HCT116 (cell line): ENCODE measurements around the gene METTL25B.

Experiments used
- POLR2AphosphoS5 ChIP-seq: IDR thresholded peaks from 2 replicates; pipeline ENCODE4 v1.6.1; 2011; ENCODE audit warnings: mild to moderate bottlenecking, low read depth, low read length, moderate library complexity
- TF ChIP-seq, protein P1 (sequence below), 3 experiments: fragments of 200-600 bp in 1 of 3; sonication (generic) in 1 of 3; IDR thresholded peaks in 2 of 3; conservative IDR thresholded peaks in 1 of 3; 2 replicates each; pipeline ENCODE4 v1.5.1; 2012 to 2017; ENCODE audit warnings: low read depth in 2 of 3, low read length in 2 of 3, antibody characterized with exemption in 1 of 3, borderline replicate concordance in 1 of 3, control low read depth in 1 of 3, mild to moderate bottlenecking in 1 of 3, mixed read lengths in 1 of 3, mixed run types in 1 of 3, moderate library complexity in 1 of 3; ENCODE audit not compliant: insufficient read depth in 1 of 3
- TF ChIP-seq, protein P2 (sequence below): IDR thresholded peaks from 2 replicates; pipeline ENCODE4 v1.6.1; 2012
- TF ChIP-seq, protein P3 (sequence below): IDR thresholded peaks from 2 replicates; pipeline ENCODE4 v1.6.1; 2012; ENCODE audit warnings: low read depth
- TF ChIP-seq, protein P4 (sequence below): IDR thresholded peaks from 2 replicates; pipeline ENCODE4 v1.6.1; 2011; ENCODE audit warnings: mild to moderate bottlenecking, low read length, moderate library complexity; ENCODE audit not compliant: insufficient replicate concordance; ENCODE audit errors: extremely low read depth
- TF ChIP-seq, protein P5 (sequence below): IDR thresholded peaks from 2 replicates; pipeline ENCODE4 v1.6.1; 2012

DNA sequence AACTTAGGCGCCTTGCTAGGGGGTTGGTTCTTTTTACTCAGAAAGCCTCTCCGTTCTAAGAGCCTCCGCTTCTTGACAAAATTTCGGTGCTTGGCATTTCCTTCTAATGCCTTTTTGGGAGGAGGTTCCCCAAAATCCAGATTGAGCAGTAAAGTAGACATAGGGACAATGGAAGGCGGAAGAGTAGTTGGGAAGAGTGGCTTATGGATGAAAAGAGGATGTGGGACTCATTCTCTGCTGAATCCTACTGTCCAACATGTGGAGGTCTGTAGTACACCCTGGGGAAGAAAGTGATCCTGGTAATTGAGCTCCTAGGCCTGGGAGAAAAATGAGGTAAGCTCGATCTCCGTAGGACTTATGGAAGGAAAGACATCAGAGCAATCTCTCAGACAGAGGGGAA, 777 bp upstream of the METTL25B start:
- no peak for TF ChIP-seq POLR2AphosphoS5
- TF ChIP-seq, protein P1, sequence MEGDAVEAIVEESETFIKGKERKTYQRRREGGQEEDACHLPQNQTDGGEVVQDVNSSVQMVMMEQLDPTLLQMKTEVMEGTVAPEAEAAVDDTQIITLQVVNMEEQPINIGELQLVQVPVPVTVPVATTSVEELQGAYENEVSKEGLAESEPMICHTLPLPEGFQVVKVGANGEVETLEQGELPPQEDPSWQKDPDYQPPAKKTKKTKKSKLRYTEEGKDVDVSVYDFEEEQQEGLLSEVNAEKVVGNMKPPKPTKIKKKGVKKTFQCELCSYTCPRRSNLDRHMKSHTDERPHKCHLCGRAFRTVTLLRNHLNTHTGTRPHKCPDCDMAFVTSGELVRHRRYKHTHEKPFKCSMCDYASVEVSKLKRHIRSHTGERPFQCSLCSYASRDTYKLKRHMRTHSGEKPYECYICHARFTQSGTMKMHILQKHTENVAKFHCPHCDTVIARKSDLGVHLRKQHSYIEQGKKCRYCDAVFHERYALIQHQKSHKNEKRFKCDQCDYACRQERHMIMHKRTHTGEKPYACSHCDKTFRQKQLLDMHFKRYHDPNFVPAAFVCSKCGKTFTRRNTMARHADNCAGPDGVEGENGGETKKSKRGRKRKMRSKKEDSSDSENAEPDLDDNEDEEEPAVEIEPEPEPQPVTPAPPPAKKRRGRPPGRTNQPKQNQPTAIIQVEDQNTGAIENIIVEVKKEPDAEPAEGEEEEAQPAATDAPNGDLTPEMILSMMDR (IDR thresholded peaks at IDR 0.05 in 2 of 3, conservative IDR thresholded peaks at IDR 0.05 in 1 of 3; ENCODE audit: borderline replicate concordance in 1 of 3, insufficient read depth in 1 of 3, low read depth in 2 of 3, low read length in 2 of 3), result no peak
- TF ChIP-seq, protein P2, sequence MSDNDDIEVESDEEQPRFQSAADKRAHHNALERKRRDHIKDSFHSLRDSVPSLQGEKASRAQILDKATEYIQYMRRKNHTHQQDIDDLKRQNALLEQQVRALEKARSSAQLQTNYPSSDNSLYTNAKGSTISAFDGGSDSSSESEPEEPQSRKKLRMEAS, result no peak
- TF ChIP-seq, protein P3, sequence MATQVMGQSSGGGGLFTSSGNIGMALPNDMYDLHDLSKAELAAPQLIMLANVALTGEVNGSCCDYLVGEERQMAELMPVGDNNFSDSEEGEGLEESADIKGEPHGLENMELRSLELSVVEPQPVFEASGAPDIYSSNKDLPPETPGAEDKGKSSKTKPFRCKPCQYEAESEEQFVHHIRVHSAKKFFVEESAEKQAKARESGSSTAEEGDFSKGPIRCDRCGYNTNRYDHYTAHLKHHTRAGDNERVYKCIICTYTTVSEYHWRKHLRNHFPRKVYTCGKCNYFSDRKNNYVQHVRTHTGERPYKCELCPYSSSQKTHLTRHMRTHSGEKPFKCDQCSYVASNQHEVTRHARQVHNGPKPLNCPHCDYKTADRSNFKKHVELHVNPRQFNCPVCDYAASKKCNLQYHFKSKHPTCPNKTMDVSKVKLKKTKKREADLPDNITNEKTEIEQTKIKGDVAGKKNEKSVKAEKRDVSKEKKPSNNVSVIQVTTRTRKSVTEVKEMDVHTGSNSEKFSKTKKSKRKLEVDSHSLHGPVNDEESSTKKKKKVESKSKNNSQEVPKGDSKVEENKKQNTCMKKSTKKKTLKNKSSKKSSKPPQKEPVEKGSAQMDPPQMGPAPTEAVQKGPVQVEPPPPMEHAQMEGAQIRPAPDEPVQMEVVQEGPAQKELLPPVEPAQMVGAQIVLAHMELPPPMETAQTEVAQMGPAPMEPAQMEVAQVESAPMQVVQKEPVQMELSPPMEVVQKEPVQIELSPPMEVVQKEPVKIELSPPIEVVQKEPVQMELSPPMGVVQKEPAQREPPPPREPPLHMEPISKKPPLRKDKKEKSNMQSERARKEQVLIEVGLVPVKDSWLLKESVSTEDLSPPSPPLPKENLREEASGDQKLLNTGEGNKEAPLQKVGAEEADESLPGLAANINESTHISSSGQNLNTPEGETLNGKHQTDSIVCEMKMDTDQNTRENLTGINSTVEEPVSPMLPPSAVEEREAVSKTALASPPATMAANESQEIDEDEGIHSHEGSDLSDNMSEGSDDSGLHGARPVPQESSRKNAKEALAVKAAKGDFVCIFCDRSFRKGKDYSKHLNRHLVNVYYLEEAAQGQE, result no peak
- TF ChIP-seq, protein P4, sequence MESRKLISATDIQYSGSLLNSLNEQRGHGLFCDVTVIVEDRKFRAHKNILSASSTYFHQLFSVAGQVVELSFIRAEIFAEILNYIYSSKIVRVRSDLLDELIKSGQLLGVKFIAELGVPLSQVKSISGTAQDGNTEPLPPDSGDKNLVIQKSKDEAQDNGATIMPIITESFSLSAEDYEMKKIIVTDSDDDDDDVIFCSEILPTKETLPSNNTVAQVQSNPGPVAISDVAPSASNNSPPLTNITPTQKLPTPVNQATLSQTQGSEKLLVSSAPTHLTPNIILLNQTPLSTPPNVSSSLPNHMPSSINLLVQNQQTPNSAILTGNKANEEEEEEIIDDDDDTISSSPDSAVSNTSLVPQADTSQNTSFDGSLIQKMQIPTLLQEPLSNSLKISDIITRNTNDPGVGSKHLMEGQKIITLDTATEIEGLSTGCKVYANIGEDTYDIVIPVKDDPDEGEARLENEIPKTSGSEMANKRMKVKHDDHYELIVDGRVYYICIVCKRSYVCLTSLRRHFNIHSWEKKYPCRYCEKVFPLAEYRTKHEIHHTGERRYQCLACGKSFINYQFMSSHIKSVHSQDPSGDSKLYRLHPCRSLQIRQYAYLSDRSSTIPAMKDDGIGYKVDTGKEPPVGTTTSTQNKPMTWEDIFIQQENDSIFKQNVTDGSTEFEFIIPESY, result no peak
- TF ChIP-seq, protein P5, sequence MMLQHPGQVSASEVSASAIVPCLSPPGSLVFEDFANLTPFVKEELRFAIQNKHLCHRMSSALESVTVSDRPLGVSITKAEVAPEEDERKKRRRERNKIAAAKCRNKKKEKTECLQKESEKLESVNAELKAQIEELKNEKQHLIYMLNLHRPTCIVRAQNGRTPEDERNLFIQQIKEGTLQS, result no peak
